GM12864 (cell line): ENCODE results near the gene WDFY4.

Experiments used
- DNase-seq: peaks from one replicate; pipeline ENCODE4 v3.0.0-alpha.2; 2011; ENCODE audit warnings: low read depth
- H3K4me3 ChIP-seq: 2 replicates; pipeline ENCODE4 v1.5.1; 2011; ENCODE audit warnings: mild to moderate bottlenecking, low read depth, low read length, control low read depth
- CTCF ChIP-seq: IDR thresholded peaks from 2 replicates; pipeline ENCODE4 v1.5.1; 2011; ENCODE audit warnings: low read depth, mild to moderate bottlenecking, moderate library complexity, low read length, control low read depth, inconsistent platforms; ENCODE audit errors: missing control alignments

The WDFY4 gene

DNA sequence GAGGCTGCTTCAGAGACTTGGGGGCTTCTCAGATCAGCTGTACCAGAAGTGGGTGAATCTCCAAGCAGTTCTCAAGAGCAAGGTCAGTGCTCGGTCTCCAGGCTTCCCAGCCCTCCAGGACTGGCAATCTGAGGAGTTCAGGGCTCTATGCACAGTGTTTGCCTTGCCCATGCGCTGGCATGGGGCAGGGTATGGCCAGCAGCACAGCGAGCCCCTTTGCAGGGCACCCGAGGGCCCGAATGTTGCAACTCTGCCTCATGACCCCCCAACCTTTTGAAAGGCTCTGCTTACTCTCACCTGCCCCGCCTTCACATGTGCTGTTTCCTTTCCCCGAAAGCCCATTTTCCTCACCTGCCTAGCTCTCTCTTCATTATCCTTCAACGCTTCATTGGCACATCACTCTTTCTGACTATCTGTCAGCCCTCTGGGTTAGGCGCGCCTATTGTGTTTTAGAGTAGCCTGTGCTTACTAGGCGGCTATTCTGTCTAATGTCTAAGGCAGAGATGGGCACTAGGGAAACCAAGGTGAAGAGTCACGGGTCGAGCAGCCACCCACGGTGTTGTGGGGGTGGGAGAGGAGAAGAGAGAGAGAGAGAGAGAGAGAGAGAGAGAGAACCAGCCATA is 83.6 kb downstream of the WDFY4 start:
- H3K4me3 ChIP-seq: no peak overlapping the region
- no peak for DNase-seq
- TF ChIP-seq CTCF: no peak

DNA sequence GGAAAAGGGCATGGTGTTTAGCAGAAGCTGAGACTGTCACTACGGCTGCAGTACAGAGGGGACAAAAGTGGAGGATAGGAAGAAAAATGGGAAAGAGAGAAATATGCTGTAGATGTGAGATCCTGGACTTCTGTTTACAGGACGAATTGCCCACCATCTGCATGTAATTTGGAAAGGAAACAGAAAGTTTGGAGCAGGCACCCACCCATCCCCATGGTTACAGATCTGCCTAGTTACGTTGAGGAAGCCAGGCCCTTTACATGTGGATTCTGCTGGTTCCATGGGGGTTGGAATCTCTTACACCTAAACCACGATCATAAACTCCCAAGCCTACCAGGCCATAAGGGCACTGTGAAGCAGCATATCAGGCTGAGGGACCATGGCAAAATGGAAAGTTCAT is 84.3 kb downstream of the WDFY4 start:
- TF ChIP-seq CTCF: no peak
- DNase-seq: no peak
- H3K4me3 ChIP-seq: no peak overlapping the region

DNA sequence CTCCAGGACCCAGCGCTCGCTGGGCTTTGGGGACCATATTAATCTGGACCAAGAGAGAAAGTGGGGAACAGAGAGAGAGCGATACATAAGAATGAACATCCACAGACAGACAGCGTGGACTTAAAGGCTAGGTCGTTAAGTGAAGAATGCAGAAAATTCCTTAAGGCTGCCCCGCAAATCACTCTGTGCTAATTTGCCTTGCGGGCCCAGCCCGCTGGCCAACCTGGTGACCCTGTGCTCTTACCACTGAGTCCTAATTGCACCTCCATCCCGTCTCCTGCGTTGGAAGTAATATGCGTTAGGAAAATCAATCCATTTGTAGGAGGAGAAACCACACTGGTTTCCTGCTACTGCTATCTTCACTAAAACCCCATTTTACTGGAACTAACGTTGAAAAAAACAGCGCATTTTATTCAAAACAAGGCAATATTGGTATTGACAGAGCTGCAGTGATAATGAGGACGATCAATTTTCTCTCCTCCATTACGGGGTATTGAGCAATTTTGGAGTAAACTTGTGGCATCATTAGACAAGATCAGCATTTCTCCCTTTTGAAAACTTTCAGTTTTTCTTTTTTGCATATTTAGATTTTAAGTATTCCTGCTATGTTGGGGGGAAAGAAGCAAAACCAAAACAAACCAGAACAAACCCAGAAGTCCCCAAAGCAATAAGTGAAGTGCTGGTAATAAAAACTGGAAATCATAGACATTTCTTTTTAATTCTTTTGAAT is 85.2 kb downstream of the WDFY4 start:
- no peak for DNase-seq
- H3K4me3 ChIP-seq: no peak overlapping the region
- TF ChIP-seq CTCF: no peak

- DNase-seq: no peak
- H3K4me3 ChIP-seq: no peak overlapping the region
- no peak for TF ChIP-seq CTCF
Observed at GRCh38 chr10:48770561-48771089, 86.0 kb downstream of the WDFY4 start.

GRCh38 chr10:48771234-48771633 is 86.6 kb downstream of the WDFY4 start:
- no peak for DNase-seq
- no peak for TF ChIP-seq CTCF
- no peak overlapping the region for H3K4me3 ChIP-seq

DNA sequence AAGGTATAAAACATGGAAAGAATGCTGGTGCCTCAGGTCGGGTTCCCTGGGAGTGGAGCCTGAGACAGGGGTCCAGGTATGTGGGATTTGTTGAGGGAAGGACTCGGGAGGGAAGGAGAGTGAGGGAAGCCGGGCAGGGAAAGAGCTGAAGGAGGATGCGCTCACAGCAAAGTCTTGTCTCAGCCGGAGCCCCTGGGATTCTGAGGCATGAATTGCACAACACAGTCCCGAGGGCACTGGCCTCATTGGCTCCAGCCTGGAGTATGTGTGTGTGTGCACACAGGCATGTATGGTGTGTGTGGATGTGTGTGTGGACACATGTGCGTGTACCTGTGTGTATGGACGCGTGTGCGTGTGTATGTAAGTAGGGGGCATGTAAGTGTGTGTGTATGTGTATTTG is 87.4 kb downstream of the WDFY4 start:
- H3K4me3 ChIP-seq: no peak overlapping the region
- TF ChIP-seq CTCF: no peak
- DNase-seq: no peak
